Spleen (tissue), 11 donors: ENCODE measurements around the gene GRK5. TPM values are rescaled to one million over a fixed set of nuclear protein-coding genes. Genes with fewer than 3 reads are reported as not detected.
A peak's percentile ranks its signal among the peaks of the same experiment; 100 is the strongest.

ENCODE experiments used
- DNase-seq: peaks from one replicate; pipeline ENCODE4 v3.0.0-alpha.2; 2020
- H3K27ac ChIP-seq, 8 donors: fragments of 200-600 bp; sonication (generic) in 7 of 8; 1 replicate in 4 of 8; 2 replicates in 4 of 8; pipeline versions ENCODE4 v1.5.0 to v1.8.0; 2016 to 2021; ENCODE audit warnings: inconsistent platforms in 4 of 8, mild to moderate bottlenecking in 4 of 8, moderate library complexity in 1 of 8
- H3K27me3 ChIP-seq, 7 donors: fragments of 200-600 bp; sonication (generic) in 6 of 7; replicated peaks in 1 of 7; 1 replicate in 4 of 7; 2 replicates in 3 of 7; pipeline versions ENCODE4 v1.5.0 to v1.8.0; 2016 to 2021; ENCODE audit warnings: inconsistent platforms in 3 of 7, mild to moderate bottlenecking in 1 of 7
- H3K36me3 ChIP-seq, 6 donors: fragments of 200-600 bp; sonication (generic) in 5 of 6; 1 replicate in 4 of 6; 2 replicates in 2 of 6; pipeline versions ENCODE4 v1.5.0 to v1.8.0; 2016 to 2021; ENCODE audit warnings: inconsistent platforms in 2 of 6
- H3K4me1 ChIP-seq, 6 donors: fragments of 200-600 bp; sonication (generic) in 5 of 6; 1 replicate in 3 of 6; 2 replicates in 3 of 6; pipeline versions ENCODE4 v1.5.0 to v1.8.0; 2016 to 2021; ENCODE audit warnings: inconsistent platforms in 3 of 6
- H3K4me3 ChIP-seq, 8 donors: fragments of 200-600 bp; sonication (generic) in 7 of 8; 1 replicate in 4 of 8; 2 replicates in 4 of 8; pipeline versions ENCODE4 v1.5.0 to v1.8.0; 2016 to 2021; ENCODE audit warnings: inconsistent platforms in 4 of 8, mild to moderate bottlenecking in 4 of 8, moderate library complexity in 2 of 8
- H3K9me3 ChIP-seq, 8 donors: fragments of 200-600 bp; sonication (generic) in 7 of 8; 1 replicate in 4 of 8; 2 replicates in 4 of 8; pipeline versions ENCODE4 v1.5.0 to v1.8.0; 2016 to 2021; ENCODE audit warnings: inconsistent platforms in 4 of 8
- CTCF ChIP-seq, 11 experiments: fragments of 200-600 bp in 7 of 11; fragments of 450-650 bp in 4 of 11; sonication (generic) in 4 of 11; IDR thresholded peaks in 8 of 11; conservative IDR thresholded peaks in 3 of 11; 1 replicate in 7 of 11; 2 replicates in 4 of 11; pipeline versions ENCODE4 v1.4.0 to v1.8.0; 2016 to 2021; ENCODE audit warnings: antibody characterized with exemption in 11 of 11, inconsistent platforms in 4 of 11, mild to moderate bottlenecking in 1 of 11
- POLR2A ChIP-seq, 3 donors: fragments of 450-650 bp; IDR thresholded peaks; one replicate each; pipeline ENCODE4 v1.5.1; 2017; ENCODE audit warnings: antibody characterized with exemption in 3 of 3, mild to moderate bottlenecking in 1 of 3
- POLR2AphosphoS5 ChIP-seq, 3 donors: sonication (generic); formaldehyde crosslinking; IDR thresholded peaks; one replicate each; pipeline ENCODE4 v1.5.1; 2017; ENCODE audit warnings: antibody characterized with exemption in 3 of 3
- WGBS, 5 donors: extraction: QIAGEN DNeasy Blood & Tissue Kit in 3 of 5; methylation state at CpG; one replicate each; pipeline versions ENCODE4 v1.1.5 to v1.1.7; 2013 to 2018; 5-methylcytosine and 5-hydroxymethylcytosine counted together
- intact Hi-C: fragments of 100-400 bp; cut with DNase I; formaldehyde crosslinking; loops from one replicate; pipeline ENCODE4 v1.15.0; 2023; ENCODE audit warnings: low total_unique reads
- polyA plus RNA-seq, 3 donors: library from polyadenylated mRNA; stranded (reverse); fragments of 200-250 nt; gene quantifications; one replicate each; pipeline ENCODE4 v1.2.1, GENCODE V29; 2013
- total RNA-seq, 7 donors: library from RNA; depleted of rRNA in 3 of 7; stranded (reverse); fragments of >200 nt in 3 of 7; fragmentation: NEBNext Ultra II Directional in 4 of 7; extraction: Animal tissue kit (Norgen Biotek cat#: 25700) in 4 of 7; gene quantifications; one replicate each; pipeline versions ENCODE4 v1.1.0 to v1.2.1, GENCODE V29; 2016 to 2021
- donor health status: healthy with polysubstance abuse.
- donor health status: DM: no; HTN: no; CAD: no; lungs with moderate emphysema.
- donor health status: DM: no; HTN: no; CAD: no.
- donor health status: Bipolar disorder and iron deficiency.
- donor health status: healthy.
- donor health status: DM: no; HTN: no; CAD: no.
- donor health status: DM: yes; HTN: yes; CAD: no.

GRK5 gene
- total and polyA plus RNA-seq, 10 donors = 15.5 to 85.2 (median 52.1) TPM

GRCh38 chr10:119391440-119392251 lies 184.3 kb downstream of the GRK5 start:
- Histone ChIP-seq H3K27me3 (no peaks in the 10 kb centered on the region), H3K4me1 (peaks cover 20 to 51% (median 37%) of the 10 kb centered on the region in 6 donors), H3K9me3 (no peaks in the 10 kb centered on the region), H3K4me3 (no peak overlapping the region), H3K36me3 (peaks cover 0 to 26% (median under 1%) of the 10 kb centered on the region in 6 donors), H3K27ac (peak overlapping the region in 3 of 8 donors; percentile 33 to 53 (median 50))
- TF ChIP-seq CTCF (IDR thresholded peaks at IDR 0.05 in 8 of 11, conservative IDR thresholded peaks at IDR 0.05 in 3 of 11) (no peak), POLR2AphosphoS5 (IDR thresholded peaks at IDR 0.05) (peak; percentile 31 to 53 (median 39))
- intact Hi-C loops = no loop called here
- WGBS, 5 donors = 81 to 84% (median 83%) methylated on average over 17 to 18 of the region's 18 CpGs
- no peak for DNase-seq

DNA sequence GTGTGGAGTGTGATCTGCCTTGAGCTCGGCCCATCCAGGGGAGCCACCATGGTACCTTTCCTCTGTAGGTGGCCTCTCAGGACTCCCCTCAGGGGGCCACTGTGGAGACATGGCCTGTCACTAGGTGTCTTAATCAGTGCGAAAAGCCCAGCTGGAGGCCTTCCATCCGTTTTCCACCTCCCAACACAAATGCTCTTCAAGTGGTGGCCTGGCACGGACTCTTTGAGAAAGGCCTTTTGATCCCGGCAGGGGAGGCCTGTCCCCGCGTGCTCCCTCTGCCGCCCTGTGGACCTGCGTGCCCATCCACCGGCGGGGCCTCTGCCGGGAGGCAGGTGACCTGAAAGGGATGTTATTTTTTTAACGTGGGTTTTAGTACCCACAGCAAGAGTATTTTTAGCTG lies 185.6 kb downstream of the GRK5 start:
- no peak for TF ChIP-seq POLR2A (IDR thresholded peaks at IDR 0.05)
- TF ChIP-seq POLR2AphosphoS5 (IDR thresholded peaks at IDR 0.05) = no peak
- TF ChIP-seq CTCF (IDR thresholded peaks at IDR 0.05 in 8 of 11, conservative IDR thresholded peaks at IDR 0.05 in 3 of 11) = no peak
- WGBS, 5 donors = 84 to 92% (median 85%) methylated on average over 12 to 13 of the region's 13 CpGs
- Histone ChIP-seq H3K27me3 (no peaks in the 10 kb centered on the region), H3K36me3 (peaks cover 0 to 37% (median 9%) of the 10 kb centered on the region in 6 donors), H3K9me3 (no peaks in the 10 kb centered on the region), H3K4me3 (no peak overlapping the region), H3K27ac (peak overlapping the region in 3 of 8 donors; percentile 31 to 53 (median 50)), H3K4me1 (peaks cover 22 to 65% (median 40%) of the 10 kb centered on the region in 6 donors)
- intact Hi-C loops = no loop called here
- no peak for DNase-seq

GRCh38 chr10:119393421-119393820 lies 186.1 kb downstream of the GRK5 start:
- intact Hi-C loops = no loop called here
- Histone ChIP-seq H3K36me3 (peaks cover 0 to 39% (median 12%) of the 10 kb centered on the region in 6 donors), H3K27me3 (no peaks in the 10 kb centered on the region), H3K9me3 (no peaks in the 10 kb centered on the region), H3K4me1 (peaks cover 22 to 67% (median 42%) of the 10 kb centered on the region in 6 donors), H3K4me3 (no peak overlapping the region), H3K27ac (peak overlapping the region in 3 of 8 donors; percentile 31 to 53 (median 50))
- WGBS, 5 donors = 79 to 98% (median 89%) methylated on average over 11 of the region's 11 CpGs
- TF ChIP-seq CTCF (IDR thresholded peaks at IDR 0.05 in 8 of 11, conservative IDR thresholded peaks at IDR 0.05 in 3 of 11) = no peak
- TF ChIP-seq POLR2AphosphoS5 (IDR thresholded peaks at IDR 0.05) = no peak
- TF ChIP-seq POLR2A (IDR thresholded peaks at IDR 0.05) = no peak
- DNase-seq = no peak

- peaks cover 22 to 71% (median 44%) of the 10 kb centered on the region in 6 donors for H3K4me1 ChIP-seq
- no peak overlapping the region for H3K4me3 ChIP-seq
- H3K27ac ChIP-seq = peak overlapping the region in 3 of 8 donors; percentile 31 to 53 (median 50)
- H3K36me3 ChIP-seq = peaks cover 0 to 39% (median 12%) of the 10 kb centered on the region in 6 donors
- intact Hi-C loops = no loop called here
- no peaks in the 10 kb centered on the region for H3K9me3 ChIP-seq
- DNase-seq = no peak
- WGBS, 5 donors = 78 to 93% (median 89%) methylated on average over 4 of the region's 4 CpGs
- H3K27me3 ChIP-seq = no peaks in the 10 kb centered on the region
- TF ChIP-seq POLR2A (IDR thresholded peaks at IDR 0.05) = no peak
- no peak for TF ChIP-seq POLR2AphosphoS5 (IDR thresholded peaks at IDR 0.05)
- no peak for TF ChIP-seq CTCF (IDR thresholded peaks at IDR 0.05 in 8 of 11, conservative IDR thresholded peaks at IDR 0.05 in 3 of 11)
Measured at GRCh38 chr10:119393845-119394244, 186.5 kb downstream of the GRK5 start.
